Middle frontal gyrus (tissue), 1 donor: ENCODE data around the gene PGAP3.
A peak's percentile ranks its signal among the peaks of the same experiment; 100 is the strongest.

Experiments
- DNase-seq: peaks from one replicate; pipeline ENCODE4 v3.0.0-alpha.2; 2015; ENCODE audit warnings: low spot score; ENCODE audit errors: extremely low spot score

The PGAP3 gene

DNA sequence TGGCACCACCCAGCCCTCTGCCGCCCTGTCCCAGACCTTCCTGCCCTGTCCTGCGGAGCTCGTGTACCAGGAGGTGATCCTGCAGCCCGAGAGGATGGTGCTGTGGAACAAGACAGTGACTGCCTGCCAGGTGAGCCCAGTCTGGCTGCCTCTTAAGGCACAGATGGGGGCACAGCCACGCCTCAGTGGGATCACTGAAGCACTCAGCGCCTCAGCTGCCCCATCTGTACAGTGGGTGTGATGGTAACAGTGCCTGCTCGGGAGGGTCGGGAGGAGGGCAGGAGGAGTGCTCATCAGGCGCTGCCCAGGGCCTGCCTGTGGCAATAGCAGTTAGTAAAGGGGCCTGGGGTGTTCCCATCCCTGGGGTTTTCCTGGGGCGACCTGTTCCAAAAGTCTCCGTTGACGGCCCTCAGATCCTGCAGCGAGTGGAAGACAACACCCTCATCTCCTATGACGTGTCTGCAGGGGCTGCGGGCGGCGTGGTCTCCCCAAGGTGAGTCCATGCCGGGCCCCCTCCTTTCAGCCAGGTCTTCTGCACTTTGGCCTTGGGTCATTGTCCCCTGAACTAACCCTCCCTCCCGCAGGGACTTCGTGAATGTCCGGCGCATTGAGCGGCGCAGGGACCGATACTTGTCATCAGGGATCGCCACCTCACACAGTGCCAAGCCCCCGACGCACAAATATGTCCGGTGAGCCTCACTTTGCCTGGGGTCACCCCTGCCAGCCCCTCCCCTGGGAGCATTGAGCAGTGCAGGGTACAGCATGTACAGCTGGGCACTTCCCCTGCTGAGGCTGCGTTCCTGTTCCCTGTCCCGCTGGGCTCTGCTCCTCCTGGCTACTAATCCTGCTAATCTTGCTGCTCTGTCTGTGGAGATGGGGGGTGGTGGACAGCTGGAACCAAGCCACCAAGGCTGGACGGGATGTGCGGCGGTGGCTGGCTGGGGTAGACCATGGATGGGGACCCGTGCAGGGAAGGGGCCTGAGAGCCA, 27.2 kb downstream of the PGAP3 start:
- no peak for DNase-seq

DNA sequence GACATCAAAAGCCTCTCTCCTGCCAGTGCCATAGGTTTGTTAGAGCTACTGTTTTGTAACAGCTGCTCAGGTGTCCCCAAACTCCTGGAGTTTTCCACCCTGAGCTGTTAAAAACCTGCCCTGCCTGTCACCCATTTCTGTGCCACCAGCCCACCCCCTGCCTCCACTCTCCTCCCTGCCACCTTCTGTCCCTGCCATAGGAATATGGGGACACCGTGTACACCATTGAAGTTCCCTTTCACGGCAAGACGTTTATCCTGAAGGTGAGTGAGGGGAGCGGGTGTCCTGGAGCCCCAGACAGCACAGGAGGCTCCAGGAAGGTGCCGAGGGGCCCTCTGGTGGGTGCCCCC, 27.9 kb downstream of the PGAP3 start:
- no peak for DNase-seq

DNA sequence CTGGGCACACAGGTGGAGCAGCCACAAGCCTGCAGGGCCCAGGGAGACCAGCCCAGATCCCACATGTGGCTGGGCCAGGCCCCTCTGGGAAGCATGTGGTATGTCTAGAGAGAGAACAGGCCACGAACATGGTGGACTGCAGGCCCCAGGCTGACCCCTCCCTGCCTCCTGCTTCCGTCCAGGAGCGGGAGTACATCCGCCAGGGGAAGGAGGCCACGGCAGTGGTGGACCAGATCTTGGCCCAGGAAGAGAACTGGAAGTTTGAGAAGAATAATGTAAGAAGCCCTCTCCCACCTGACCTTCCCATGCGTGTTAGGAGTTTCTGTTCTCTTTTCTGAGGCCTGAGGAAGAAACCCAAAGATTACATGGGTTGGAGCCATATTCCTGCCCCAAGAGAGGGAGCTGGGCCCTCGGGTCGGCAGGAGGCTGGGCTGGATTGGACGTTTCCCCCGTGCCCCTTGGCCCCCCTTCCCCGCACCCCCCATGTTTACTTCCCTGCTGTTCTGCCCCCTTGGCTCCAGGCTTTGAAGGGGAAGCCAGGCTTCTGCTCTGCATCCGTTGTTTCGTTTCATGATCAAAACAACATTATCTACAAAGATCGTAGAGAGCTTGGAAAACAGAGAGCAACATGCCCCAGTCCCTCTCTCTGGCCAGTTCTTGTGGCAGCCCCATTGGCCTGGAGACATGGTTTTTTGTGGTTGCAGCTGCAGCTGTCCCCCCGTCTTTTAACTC, 28.4 kb downstream of the PGAP3 start:
- no peak for DNase-seq

DNA sequence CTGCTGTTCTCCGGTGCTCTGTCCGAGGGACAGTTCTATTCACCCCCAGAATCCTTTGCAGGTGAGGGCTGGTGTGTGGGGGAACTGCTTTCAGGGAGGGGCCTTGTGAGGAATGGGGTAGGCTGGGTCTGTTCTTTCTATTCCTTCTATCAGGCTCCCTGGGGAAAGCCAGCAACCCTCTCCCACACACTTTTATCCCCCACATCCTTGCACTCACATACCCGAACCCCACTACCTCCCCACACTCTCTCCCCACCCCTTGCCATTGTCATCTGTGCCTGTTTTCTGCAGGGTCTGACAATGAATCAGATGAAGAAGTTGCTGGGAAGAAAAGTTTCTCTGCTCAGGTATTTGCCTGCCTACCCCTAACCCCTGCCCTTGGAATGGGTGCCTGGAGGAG, 29.1 kb downstream of the PGAP3 start:
- no peak for DNase-seq

DNA sequence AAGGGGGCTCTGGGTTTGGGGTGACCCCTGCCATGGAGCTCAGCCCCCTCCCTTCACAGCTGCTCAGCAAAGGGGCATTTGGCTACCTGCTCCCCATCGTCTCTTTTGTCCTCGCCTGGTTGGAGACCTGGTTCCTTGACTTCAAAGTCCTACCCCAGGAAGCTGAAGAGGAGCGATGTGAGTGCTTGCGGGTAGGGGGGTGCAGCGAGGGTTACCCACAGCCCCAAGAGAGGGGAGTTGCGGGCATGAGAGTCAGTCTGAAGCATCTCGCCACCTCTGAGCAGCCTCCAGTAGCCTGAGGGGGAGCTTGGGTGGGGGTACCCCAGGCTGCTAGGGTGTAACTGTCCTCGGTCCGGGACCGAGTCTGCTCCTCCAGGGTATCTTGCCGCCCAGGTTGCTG, 29.5 kb downstream of the PGAP3 start:
- DNase-seq: no peak

DNA sequence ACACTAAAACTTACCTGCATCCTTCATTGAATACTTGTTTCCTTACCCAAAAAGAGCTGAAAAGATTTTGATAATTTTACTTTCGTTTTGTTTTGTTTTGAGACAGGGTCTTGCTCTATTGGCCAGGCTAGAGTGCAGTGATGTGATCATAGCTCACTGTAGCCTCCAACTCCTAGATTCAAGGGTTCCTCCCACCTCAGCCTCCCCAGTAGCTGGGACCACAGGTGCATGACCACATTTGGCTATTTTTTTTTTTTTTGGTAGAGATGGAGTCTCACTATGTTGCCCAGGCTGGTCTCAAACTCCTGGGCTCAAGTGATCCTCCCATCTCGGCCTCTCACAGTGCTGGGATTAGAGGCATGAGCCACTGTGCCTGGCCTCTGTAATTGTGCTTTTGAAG, 32.8 kb downstream of the PGAP3 start:
- no peak for DNase-seq

DNA sequence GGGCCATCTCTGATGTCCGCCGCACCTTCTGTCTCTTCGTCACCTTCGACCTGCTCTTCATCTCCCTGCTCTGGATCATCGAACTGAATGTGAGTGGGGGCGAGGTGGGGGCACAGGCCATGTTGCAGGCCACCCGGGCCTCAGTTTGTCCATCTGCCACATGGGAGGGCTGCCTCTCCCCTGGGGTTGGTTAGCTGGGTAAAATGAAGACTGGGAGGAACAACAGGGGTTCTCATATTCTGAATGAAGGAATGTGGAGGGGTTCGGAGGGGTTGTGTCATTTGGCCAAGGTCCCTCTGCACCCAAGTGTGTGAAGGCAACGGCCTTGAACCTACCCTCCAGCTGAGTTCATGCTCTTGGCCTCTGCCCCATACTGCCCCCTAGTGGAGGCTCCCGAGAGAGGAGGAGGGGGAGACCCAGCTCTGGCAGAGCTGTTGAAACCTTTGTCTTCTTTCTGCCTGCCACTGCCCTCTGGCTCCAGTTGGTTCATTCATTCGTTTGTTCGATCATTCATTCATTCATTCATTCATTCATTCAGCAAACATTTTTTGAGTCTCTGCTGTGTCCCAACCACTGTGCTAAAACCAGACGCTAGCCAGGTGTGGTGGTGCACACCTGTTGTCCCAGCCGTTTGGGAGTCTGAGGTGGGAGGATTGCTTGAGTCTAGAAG, 34.1 kb downstream of the PGAP3 start:
- no peak for DNase-seq

DNA sequence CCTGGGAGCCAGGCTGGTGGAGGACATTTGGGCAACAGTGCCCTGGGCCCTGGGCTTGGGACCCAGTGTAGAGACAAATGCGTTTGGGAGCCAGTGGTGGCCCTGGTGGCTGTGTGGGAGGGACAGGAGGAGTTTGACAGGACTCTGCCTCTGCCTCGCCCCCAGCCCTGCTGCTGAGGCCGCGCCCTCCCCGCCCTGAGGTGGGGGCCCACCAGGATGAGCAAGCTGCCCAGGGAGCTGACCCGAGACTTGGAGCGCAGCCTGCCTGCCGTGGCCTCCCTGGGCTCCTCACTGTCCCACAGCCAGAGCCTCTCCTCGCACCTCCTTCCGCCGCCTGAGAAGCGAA, 34.6 kb downstream of the PGAP3 start:
- no peak for DNase-seq

DNA sequence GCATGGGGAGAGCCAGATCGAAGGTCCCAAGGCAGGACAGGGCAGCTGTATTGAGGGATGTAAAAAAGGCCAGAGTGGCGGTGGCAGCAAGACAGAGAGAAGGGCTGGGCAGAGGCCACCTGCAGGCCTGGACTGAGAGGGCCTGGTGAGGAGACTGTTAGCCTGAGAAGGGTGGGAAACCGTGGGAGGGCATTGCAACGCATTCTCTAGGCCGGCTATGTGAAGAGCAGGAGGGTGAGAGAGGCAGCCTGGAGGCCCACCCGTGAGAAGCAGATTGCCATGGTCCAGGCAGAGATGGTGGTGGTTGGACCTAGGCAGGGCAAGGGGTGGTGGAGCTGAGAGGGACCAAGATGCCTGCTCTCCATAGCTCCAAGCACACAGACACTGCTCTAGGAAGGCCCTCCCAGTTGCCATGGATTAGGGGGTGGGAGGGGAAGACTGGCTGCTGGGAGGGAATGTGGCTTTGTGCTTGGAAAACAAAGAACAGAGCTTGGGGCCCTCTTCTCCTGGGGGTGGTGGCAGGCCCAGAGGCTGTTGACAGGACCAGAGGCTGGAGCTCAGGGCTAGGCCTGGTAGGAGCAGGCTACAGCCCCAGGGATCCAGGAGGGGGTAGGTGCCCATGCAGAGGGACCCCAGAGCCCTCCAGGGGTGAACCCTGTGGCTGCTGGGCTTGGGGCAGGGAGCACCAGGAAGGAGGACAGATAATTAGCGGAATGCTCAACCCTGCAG, 35.1 kb downstream of the PGAP3 start:
- DNase-seq: peak; percentile 40

DNA sequence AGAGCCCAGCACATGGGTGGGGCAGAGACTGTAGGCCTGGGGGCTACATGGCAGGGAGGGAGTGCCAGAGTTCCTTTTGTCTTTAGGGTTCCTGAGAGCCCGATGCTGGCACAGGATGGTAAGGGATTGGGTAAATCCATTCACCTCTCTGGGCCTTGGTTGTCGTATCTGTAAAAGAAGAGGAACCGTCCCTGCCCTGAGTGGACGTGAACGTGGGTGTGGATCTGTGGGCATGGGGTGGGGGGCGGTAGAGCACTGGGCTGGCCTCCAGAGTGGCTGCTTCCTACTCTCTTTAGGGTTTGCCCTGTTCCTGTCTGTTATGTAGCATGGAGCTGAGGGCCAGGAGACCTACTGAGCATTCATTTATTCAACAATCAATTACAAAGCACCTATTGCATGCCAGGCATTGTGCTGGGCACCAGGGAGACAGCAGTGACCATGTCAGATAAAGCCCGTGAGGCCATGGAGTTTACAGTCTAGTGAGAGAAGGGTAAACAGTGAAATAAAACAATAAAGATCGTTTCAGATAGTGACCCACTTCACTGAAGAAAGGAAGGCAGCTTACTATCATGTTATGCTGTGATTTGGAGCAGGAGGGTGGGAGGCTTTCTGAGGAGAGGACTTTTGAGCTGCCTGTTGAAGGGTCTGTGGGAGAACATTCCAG, 35.8 kb downstream of the PGAP3 start:
- no peak for DNase-seq

DNA sequence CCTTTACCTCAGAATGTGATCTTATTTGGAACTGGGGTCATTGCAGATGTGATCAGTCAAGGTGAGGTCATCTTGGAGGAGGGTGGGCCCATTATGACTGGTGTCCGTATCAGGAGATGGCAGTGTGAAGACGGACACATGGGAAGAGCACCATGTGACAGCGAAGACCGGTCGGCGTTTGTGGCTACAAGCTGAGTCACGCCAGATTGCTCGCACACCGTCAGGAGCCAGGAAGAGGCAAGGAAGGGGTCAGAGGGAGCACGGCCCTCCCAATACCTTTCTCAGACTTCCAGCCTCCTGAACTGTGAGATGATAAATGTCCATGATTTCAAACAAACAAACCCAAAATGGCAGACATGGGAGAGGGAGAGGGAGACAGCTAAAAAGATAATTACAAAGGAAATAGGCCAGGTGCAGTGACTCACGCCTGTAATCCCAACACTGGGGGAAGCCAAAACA, 37.7 kb downstream of the PGAP3 start:
- no peak for DNase-seq

DNA sequence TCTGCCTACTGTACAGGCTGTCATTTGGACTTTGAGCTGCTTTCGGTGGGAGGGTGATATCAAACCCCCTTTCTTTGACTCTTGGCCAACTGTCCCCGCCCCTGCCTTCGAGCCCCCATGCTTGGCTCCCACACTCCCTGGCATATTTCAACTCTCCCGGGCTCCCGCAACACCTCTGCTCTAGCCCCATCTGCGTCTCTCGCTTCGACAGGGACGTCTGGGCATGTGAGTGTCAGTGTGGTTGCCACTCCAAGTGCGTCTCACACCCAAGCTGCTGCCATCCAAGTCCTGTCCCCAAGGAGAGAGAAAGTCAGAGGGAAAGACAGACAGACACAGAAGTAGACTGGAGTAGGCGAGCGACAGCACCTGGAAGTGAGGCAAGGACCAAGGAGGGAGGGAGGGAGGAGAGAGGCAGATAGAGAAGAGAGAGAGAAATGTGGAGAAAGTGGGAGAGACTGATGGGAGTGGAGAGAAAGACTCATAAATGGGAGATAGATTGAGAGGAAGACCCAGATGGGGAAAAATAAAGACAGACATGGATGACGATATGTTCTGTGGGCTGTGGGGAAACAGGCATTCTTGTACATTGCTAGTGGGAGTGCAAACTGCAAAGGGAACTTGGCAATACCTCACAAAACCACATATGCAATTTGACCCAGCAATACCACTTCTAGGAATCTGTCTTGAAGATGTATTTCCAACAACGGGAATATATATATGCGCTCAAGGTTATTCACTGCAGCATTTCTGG, 39.1 kb downstream of the PGAP3 start:
- no peak for DNase-seq

DNA sequence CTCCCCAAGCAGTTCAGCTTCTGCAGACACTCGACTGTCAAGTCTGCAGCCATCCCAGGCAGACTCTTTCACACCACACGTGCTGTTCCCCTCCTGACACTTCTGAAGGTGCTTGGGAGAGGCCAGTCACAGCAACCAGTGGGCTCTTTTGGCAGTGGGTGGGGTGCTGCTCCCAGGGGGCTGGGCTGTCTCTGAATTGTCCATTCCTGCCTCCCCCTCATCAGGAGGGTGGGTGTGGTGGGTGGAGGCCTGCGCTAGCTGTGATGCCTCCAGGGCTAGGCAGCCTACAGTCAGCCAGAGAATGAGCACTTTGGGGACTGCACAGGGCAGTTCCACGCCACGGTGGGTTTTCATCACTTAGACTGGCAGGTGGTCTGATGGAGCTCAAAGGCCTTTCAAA, 40.6 kb downstream of the PGAP3 start:
- no peak for DNase-seq

DNA sequence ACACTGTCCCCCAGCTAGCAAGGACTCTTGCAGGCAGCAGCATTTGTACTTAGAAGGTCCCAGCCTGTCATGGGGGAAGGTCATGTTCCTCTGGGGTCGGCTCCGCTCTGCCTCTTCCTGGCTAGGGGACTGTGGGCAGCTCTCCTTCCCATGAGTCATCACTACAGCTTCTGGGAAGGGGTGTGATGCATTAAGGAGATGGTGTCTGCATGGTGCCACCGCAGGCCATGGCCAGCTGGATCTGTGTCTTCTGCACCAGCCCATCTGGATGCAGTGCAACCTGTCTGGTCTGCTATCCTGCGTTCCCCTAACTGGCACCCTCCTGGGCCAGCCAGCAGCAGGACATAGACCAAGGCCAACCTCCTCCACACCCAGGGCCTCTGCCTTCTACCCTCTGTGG, 44.6 kb downstream of the PGAP3 start:
- DNase-seq: no peak

DNA sequence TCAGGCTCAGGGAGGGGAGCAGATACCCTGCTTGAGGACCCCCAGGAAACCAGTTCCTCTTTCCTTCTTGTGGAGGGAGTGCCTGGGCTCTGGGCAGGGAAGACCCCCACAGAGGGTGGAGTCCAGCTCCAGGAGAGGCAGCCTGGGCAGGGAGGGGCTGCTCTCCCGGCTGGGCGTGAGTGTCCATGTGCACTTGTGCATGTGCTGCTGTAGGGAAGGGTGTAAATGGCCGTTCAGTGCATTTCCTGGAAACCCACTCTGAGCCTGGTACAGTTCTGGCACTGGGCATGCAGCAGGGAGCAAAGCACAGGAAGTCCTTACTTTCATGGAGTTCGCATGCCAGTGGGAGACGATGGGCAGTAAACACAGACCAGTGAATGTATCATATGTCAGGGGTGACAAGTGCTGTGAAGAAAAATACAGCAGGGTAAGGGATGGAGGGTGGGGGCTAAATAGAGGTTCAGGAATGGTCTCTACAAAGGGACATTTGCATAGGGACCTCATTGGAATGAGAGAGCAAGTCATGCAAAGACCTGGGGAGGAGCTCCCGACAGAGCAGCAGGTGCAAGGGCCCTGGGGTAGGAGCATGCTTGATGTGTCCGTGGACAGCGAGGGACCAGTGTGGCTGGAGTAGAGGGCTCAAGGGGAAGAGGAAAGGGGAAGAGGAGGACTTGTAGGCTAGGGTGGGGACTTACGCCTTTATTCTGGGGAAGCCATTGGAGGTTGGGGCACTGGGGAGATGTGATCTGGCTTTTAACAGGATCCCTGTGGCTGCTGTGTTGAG, 45.4 kb downstream of the PGAP3 start:
- DNase-seq: no peak

DNA sequence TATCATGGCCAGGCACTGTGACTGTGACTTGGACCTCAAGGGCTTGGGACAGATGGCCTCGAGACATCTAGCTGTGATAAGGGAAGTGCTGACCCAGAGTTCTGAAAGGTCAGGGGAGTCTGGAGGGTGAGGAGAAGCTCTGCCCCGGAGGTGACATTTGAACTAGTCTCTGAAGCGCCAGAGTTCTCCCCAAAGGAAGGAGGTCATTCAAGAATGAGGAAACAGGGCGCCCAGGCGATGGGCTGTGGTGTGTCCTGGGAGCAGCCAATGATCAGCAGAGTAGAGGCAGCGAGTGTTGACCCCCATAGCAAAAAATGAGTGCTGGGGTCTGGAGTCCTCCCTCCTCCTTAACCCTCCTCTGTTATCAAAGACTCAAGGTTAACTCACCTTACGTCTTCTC, 46.0 kb downstream of the PGAP3 start:
- DNase-seq: no peak

DNA sequence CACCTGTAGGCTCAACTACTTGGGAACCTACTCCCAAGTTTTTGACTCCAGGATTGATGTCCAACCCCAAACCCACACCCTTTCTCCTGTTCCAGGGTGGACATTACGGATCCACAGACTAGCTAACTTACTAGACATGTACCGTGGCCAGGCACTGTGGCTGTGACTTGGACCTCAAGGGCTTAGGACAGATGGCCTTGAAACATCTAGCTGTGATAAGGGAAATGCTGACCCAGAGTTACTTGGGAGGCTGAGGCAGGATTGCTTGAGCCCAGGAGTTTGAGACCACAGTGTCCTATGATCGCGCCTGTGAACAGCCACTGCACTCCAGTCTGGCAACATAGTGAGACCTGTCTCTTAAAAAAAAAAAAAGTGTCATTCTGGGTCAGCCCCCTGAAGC, 46.8 kb downstream of the PGAP3 start:
- no peak for DNase-seq

DNA sequence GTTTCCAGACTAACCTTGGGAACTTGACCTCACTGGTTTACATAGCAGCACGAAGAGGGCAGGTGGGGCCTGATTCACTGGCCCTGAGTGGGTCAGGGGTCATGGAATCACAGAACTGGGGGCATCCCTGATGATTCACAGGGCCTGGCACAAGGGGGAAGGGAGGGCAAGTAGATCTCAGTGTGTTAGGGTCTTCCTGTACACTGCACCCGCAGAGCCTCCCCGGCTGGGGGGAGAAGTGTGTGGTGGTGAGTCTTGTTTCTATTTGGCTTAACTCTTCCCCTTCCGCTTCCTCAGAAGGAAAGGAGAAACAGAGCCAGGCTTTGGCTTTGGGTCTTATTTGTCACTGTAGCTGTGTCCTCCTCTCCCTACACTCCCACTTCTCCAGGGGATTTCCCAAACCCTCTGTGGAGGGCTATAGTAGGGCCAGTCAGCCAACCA, 47.2 kb downstream of the PGAP3 start:
- no peak for DNase-seq
